ENCODE measurements around the gene AK9.

GRCh38 chr6:109612268-109612667 is 78.7 kb downstream of the AK9 start:
- no peak for TF ChIP-seq MAZ (IDR thresholded peaks at IDR 0.05; ENCODE audit: borderline replicate concordance, low read depth, low read length)
- no peak for TF ChIP-seq CTCF (conservative IDR thresholded peaks at IDR 0.05; ENCODE audit: low read depth, low read length)
- TF ChIP-seq RFX5 (IDR thresholded peaks at IDR 0.05; ENCODE audit: low read depth, low read length), result no peak
- TF ChIP-seq BHLHE40 (IDR thresholded peaks at IDR 0.05; ENCODE audit: low read depth, low read length), result no peak
- no peak for TF ChIP-seq POLR2A (IDR thresholded peaks at IDR 0.05; ENCODE audit: low read depth, low read length)
- no peak for TF ChIP-seq CEBPB (IDR thresholded peaks at IDR 0.05; ENCODE audit: low read depth, low read length)
- TF ChIP-seq NFE2L2 (IDR thresholded peaks at IDR 0.05; ENCODE audit: low read depth, low read length), result no peak
- no peak for TF ChIP-seq MXI1 (IDR thresholded peaks at IDR 0.05; ENCODE audit: borderline replicate concordance, low read depth, low read length)
- TF ChIP-seq RAD21 (IDR thresholded peaks at IDR 0.05; ENCODE audit: low read length), result no peak
- no peak for TF ChIP-seq USF2 (IDR thresholded peaks at IDR 0.05; ENCODE audit: low read depth, low read length)
- no peak for TF ChIP-seq ELK1 (IDR thresholded peaks at IDR 0.05; ENCODE audit: borderline replicate concordance, low read depth, low read length)
- TF ChIP-seq CHD1 (IDR thresholded peaks at IDR 0.05; ENCODE audit: low read depth, low read length), result no peak
- TF ChIP-seq RCOR1 (IDR thresholded peaks at IDR 0.05; ENCODE audit: insufficient replicate concordance, low read length), result no peak
